Kidney epithelial cell (primary cell): ENCODE data around the gene ERC2. TPM values are rescaled to one million over a fixed set of nuclear protein-coding genes. Genes with fewer than 3 reads are reported as not detected.

ENCODE experiments used
- DNase-seq: peaks from one replicate; pipeline ENCODE4 v3.0.0-alpha.2; 2010; ENCODE audit warnings: low read depth
- H3K27me3 ChIP-seq: 2 replicates; pipeline ENCODE4 v1.6.0; 2011; ENCODE audit warnings: low read length; ENCODE audit not compliant: control insufficient read depth, insufficient read depth
- H3K36me3 ChIP-seq: 2 replicates; pipeline ENCODE4 v1.5.1; 2011; ENCODE audit warnings: low read length; ENCODE audit not compliant: control insufficient read depth, insufficient read depth
- H3K4me3 ChIP-seq: 2 replicates; pipeline ENCODE4 v1.5.1; 2011; ENCODE audit warnings: low read depth, mild to moderate bottlenecking, control low read depth, low read length
- total RNA-seq: library from RNA; depleted of rRNA; stranded (reverse); fragments of >200 nt; gene quantifications from 2 replicates; pipeline ENCODE4 v1.2.3, GENCODE V29; 2015
- TF ChIP-seq, protein P1 (sequence below): IDR thresholded peaks from 2 replicates; pipeline ENCODE4 v1.5.1; 2011; ENCODE audit warnings: mild to moderate bottlenecking, moderate library complexity, low read length, control low read depth, inconsistent platforms; ENCODE audit not compliant: insufficient read depth, poor library complexity, severe bottlenecking

The ERC2 gene
- total RNA-seq, 1 donor from 2014 or later: 17.0 TPM

DNA sequence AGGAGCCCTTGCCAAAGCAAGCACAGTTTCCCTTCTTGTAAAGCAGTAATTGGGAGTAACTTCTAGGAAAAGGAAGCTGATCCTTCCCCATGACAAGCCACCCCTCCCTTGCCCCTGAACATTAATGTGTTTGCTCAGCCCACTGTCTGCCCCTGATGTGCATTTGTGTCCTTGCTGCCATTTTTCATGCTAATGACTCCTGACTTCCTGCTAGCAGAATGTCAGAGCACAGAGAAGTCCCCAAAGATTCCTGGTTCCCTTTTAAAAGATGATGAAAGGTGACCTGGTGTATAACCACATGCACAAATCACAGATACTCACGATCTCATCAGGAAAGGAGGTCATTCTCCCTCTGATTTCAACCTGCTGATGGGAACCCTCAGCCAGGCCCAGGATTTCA, 936.9 kb downstream of the ERC2 start:
- no peaks in the 10 kb centered on the region for H3K36me3 ChIP-seq
- TF ChIP-seq, protein P1, sequence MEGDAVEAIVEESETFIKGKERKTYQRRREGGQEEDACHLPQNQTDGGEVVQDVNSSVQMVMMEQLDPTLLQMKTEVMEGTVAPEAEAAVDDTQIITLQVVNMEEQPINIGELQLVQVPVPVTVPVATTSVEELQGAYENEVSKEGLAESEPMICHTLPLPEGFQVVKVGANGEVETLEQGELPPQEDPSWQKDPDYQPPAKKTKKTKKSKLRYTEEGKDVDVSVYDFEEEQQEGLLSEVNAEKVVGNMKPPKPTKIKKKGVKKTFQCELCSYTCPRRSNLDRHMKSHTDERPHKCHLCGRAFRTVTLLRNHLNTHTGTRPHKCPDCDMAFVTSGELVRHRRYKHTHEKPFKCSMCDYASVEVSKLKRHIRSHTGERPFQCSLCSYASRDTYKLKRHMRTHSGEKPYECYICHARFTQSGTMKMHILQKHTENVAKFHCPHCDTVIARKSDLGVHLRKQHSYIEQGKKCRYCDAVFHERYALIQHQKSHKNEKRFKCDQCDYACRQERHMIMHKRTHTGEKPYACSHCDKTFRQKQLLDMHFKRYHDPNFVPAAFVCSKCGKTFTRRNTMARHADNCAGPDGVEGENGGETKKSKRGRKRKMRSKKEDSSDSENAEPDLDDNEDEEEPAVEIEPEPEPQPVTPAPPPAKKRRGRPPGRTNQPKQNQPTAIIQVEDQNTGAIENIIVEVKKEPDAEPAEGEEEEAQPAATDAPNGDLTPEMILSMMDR: no peak
- no peak for DNase-seq

DNA sequence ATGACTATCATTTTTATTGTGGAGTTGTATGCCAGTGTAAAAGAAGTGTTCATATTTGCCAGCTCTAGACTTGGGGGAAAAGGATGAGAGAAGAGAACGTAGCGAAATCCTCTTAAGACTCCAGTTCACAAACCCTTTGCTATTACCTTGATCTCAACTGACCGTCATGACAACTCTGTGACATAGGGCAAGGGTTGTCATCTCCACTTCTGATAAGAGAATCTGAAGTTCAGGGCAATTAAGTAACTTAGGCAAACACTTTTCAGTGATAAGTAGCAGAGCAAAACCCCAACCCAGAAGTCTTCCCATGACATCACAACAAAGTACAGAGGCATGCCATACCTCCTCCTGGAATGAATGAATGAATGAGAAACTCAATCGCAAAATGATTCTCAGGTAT, 940.9 kb downstream of the ERC2 start:
- H3K27me3 ChIP-seq: no peaks in the 10 kb centered on the region
- no peak overlapping the region for H3K4me3 ChIP-seq
- TF ChIP-seq, protein P1: no peak
- H3K36me3 ChIP-seq: no peaks in the 10 kb centered on the region
- DNase-seq: no peak

More for the DNA sequence above, 936.9 kb downstream of the ERC2 start:
- no peaks in the 10 kb centered on the region for H3K27me3 ChIP-seq
- H3K4me3 ChIP-seq: no peak overlapping the region

DNA sequence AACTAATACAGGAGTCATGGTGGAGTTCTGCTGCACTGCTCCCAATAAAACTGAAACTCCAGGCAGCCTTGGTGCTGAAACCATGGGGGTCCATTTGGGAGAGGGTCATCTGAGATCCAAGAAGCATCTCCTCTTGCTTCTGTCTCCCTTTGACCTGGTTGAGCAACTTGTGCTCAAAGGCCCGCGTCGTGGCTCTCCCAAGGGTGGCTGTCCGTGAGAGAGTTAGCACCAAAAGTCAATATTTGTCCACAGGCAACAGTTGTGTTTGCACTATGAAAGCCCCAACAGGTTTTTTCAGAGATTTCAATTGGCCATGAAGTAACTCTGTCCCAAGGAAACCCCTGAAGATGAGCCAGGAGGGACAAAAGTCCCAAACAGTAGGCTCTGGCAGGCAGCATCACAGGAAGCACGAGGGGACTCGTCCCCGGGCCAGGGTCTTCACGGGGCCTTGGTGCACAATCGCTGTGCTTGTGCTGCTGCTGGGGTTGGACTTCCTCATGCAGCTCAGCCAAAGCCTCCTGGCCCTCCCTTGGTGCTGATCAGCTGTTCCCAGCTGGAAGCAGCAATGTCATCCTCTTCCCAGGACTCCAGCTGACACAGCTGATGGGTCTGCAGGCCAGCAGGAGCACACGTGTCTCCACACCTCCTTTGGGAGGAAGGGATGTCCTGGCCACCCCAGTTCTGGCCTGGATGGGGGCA, 941.8 kb downstream of the ERC2 start:
- H3K36me3 ChIP-seq: no peaks in the 10 kb centered on the region
- no peak for DNase-seq
- H3K4me3 ChIP-seq: no peak overlapping the region
- TF ChIP-seq, protein P1: no peak
- H3K27me3 ChIP-seq: no peaks in the 10 kb centered on the region

DNA sequence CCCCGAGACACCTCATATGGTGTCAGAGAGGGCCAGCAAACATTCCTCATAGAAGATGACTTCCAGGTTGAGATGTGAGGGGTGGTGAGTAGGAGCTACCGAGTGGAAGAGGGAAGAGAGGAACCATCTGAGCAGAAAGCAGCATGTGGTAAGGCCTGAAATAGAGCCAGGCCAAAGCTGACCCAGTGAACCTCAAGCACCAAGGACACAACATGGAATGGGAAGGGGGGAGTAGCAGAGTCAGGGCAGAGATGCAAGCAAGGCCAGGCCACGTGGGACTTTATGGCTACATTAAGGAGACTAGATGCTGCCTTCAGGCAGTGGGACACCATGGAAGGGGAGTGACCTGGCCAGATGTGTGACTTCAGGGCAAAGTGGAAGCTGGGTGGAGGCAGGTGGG, 942.8 kb downstream of the ERC2 start:
- TF ChIP-seq, protein P1: no peak
- Histone ChIP-seq H3K4me3 (no peak overlapping the region), H3K27me3 (no peaks in the 10 kb centered on the region), H3K36me3 (no peaks in the 10 kb centered on the region)
- no peak for DNase-seq

DNA sequence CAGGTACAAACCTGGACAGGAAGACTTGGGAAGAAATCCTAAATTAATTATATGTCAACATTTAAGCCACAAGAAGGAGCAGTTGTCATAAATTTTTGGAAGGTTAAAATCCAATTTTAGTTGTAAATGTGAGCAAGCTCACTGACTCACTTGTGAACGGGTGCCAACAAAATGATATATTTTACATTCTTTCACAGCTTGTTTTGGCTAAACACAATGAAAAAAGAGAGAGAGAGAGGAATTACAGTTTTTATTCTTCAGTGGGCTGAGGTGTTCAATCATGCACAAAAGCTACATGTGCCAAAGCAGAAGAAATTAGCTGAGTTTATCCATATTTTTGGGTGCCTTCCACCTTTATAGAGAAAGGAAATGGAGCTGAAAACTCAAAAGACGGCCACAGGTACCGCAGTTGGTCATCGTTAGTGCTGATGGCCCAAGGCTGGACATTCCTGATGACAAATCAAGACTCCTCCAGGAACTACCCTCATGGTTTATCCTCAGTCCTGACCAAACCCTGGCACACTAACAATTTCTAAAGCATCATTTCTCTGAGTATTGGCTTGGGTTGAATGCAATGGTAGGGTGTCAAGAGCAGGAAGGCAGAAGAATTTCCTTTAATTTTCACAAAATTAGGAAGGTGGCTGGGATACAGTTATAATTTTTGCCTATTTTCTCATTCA, 943.6 kb downstream of the ERC2 start:
- no peak for DNase-seq
- no peaks in the 10 kb centered on the region for H3K36me3 ChIP-seq
- TF ChIP-seq, protein P1: no peak
- H3K27me3 ChIP-seq: no peaks in the 10 kb centered on the region
- H3K4me3 ChIP-seq: no peak overlapping the region
